Stimulated activated CD8-positive, alpha-beta memory T cell treated with anti-CD3 and anti-CD28 coated beads, Interleukin-2, amount 100 ng/mL, for 1 hour (primary cell): ENCODE measurements around the gene SLC39A6.

Source experiments
- DNase-seq, 2 donors: peaks; one replicate each; pipeline ENCODE4 v3.0.0-alpha.2; 2020; ENCODE audit warnings: low read depth in 2 of 2

Gene SLC39A6

DNA sequence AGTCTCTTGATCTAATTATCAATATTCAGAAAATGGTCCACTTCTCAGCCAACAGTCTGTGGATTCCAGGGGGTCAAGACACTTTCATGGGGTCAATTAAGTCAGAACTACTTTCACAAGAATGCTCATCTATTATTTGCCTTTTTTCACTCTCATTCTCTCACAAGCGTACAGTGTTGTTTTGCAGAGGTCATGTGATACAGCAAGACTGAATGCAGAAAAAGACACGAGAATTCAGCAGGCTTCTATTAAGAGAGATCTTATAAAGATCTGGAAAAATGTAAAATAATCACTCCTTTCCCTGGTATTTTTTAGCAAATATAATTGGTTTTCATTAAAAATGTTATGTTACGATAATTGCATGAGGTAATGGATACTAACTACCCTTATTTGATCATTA, 70.5 kb downstream of the SLC39A6 start:
- DNase-seq = no peak
